H1 (cell line): ENCODE measurements around the gene PASK. TPM values are rescaled to one million over a fixed set of nuclear protein-coding genes. Genes with fewer than 3 reads are reported as not detected.

ENCODE experiments used
- CHD7 ChIP-seq: fragments of 300-600 bp; sonication (generic); IDR thresholded peaks from 2 replicates; pipeline ENCODE4 v1.7.1; 2012; ENCODE audit warnings: low read length, moderate library complexity, mild to moderate bottlenecking, inconsistent platforms; ENCODE audit not compliant: insufficient replicate concordance
- CREB1 ChIP-seq: IDR thresholded peaks from 2 replicates; pipeline ENCODE4 v1.6.1; 2012; ENCODE audit warnings: inconsistent platforms
- CTBP2 ChIP-seq: IDR thresholded peaks from 2 replicates; pipeline ENCODE4 v1.7.0; 2011; ENCODE audit warnings: borderline replicate concordance, mild to moderate bottlenecking, moderate library complexity, mixed read lengths, low read length; ENCODE audit not compliant: insufficient read depth, insufficient read length
- KDM4A ChIP-seq: IDR thresholded peaks from one replicate; pipeline ENCODE4 v1.7.1; 2012; ENCODE audit warnings: low read depth, mild to moderate bottlenecking, moderate library complexity, low read length, inconsistent platforms; ENCODE audit not compliant: severe bottlenecking
- RFX5 ChIP-seq: IDR thresholded peaks from 2 replicates; pipeline ENCODE4 v1.6.1; 2011; ENCODE audit warnings: low read depth, low read length, improper control_type of control experiment, borderline replicate concordance
- RNF2 ChIP-seq: fragments of 200-900, 300-1000 bp; sonication (generic); IDR thresholded peaks from 2 replicates; pipeline ENCODE4 v1.7.1; 2016; ENCODE audit warnings: borderline replicate concordance, low read depth, mild to moderate bottlenecking, antibody characterized with exemption, low read length; ENCODE audit not compliant: poor library complexity, severe bottlenecking; ENCODE audit errors: missing control alignments
- SAP30 ChIP-seq: fragments of 300-600 bp; sonication (generic); IDR thresholded peaks from 2 replicates; pipeline ENCODE4 v1.7.1; 2012; ENCODE audit warnings: low read length, moderate library complexity, mild to moderate bottlenecking, inconsistent platforms; ENCODE audit not compliant: insufficient read depth, insufficient replicate concordance
- SIN3A ChIP-seq, 2 experiments: IDR thresholded peaks in 1 of 2; conservative IDR thresholded peaks in 1 of 2; 2 replicates each; pipeline ENCODE4 v1.6.1; 2011 to 2012; ENCODE audit warnings: low read length in 2 of 2, improper control_type of control experiment in 1 of 2, low read depth in 1 of 2, mild to moderate bottlenecking in 1 of 2
- SP4 ChIP-seq: IDR thresholded peaks from 2 replicates; pipeline ENCODE4 v1.6.1; 2012; ENCODE audit warnings: low read length, inconsistent platforms
- SUZ12 ChIP-seq: fragments of 200-600 bp; sonication (generic); IDR thresholded peaks from 2 replicates; pipeline ENCODE4 v1.6.1; 2012; ENCODE audit warnings: mild to moderate bottlenecking, inconsistent platforms, low read length, moderate library complexity, mixed read lengths
- polyA plus RNA-seq, 7 experiments: library from polyadenylated mRNA; depleted of rRNA in 3 of 7; stranded (reverse) in 5 of 7; unstranded in 2 of 7; fragments of >200 nt in 5 of 7; fragments of 200-250 nt in 2 of 7; gene quantifications; 1 replicate in 5 of 7; 2 replicates in 1 of 7; 4 replicates in 1 of 7; pipeline versions ENCODE4 v1.2.1 to v1.2.3, GENCODE V29; 2011 to 2013; ENCODE audit warnings: missing spikeins in 2 of 7, mixed read lengths in 2 of 7
- total RNA-seq: library from RNA; stranded (reverse); fragmentation: NEBNext Ultra II Directional; extraction: Animal tissue kit (Norgen Biotek cat#: 25700); gene quantifications from 2 replicates; pipeline ENCODE4 v1.2.1, GENCODE V29; 2021

The PASK gene
- total and polyA plus RNA-seq, 2 of the 8 experiments (the other 6 are each of a cell fraction or from before 2014, with no cell fraction given) = 20.5 to 66.1 TPM

- TF ChIP-seq CHD7 = no peak
- no peak for TF ChIP-seq KDM4A
- TF ChIP-seq SIN3A (conservative IDR thresholded peaks at IDR 0.05 in 1 of 2, IDR thresholded peaks at IDR 0.05 in 1 of 2; ENCODE audit: low read depth in 1 of 2, low read length in 2 of 2) = no peak
- no peak for TF ChIP-seq CREB1
- no peak for TF ChIP-seq SP4
- no peak for TF ChIP-seq SUZ12
- no peak for TF ChIP-seq RNF2
- no peak for TF ChIP-seq RFX5
- TF ChIP-seq SAP30 = no peak
- no peak for TF ChIP-seq CTBP2
Measured at GRCh38 chr2:241072151-241072550, 77.1 kb downstream of the PASK start (continued).
